Mesendoderm (in vitro differentiated cells): ENCODE data around the gene NAA15.

Experiments used
- DNase-seq: peaks from one replicate; pipeline ENCODE4 v3.0.0; 2013
- H2AK5ac ChIP-seq: 2 replicates; pipeline ENCODE4 v1.6.1; 2013; ENCODE audit warnings: low read length, inconsistent platforms
- H2BK120ac ChIP-seq: 2 replicates; pipeline ENCODE4 v1.6.1; 2013; ENCODE audit warnings: low read depth, mild to moderate bottlenecking, low read length, moderate library complexity, mixed read lengths
- H2BK15ac ChIP-seq: replicated peaks from 2 replicates; pipeline ENCODE4 v1.6.1; 2013; ENCODE audit warnings: low read depth, mild to moderate bottlenecking, moderate library complexity
- H2BK5ac ChIP-seq: 2 replicates; pipeline ENCODE4 v1.6.1; 2013; ENCODE audit warnings: low read length, inconsistent platforms
- H3K18ac ChIP-seq: 2 replicates; pipeline ENCODE4 v1.6.1; 2013; ENCODE audit warnings: mild to moderate bottlenecking, low read length, mixed read lengths
- H3K23ac ChIP-seq: one replicate; pipeline ENCODE4 v1.6.1; 2013; ENCODE audit warnings: low read length
- H3K27ac ChIP-seq: 2 replicates; pipeline ENCODE4 v1.5.1; 2013; ENCODE audit warnings: low read depth, mild to moderate bottlenecking, inconsistent platforms, low read length, moderate library complexity
- H3K27me3 ChIP-seq: 2 replicates; pipeline ENCODE4 v1.6.1; 2013; ENCODE audit warnings: low read length, control low read depth, mild to moderate bottlenecking, inconsistent platforms; ENCODE audit not compliant: insufficient read depth, poor library complexity
- H3K36me3 ChIP-seq: 2 replicates; pipeline ENCODE4 v1.6.1; 2013; ENCODE audit warnings: low read length, inconsistent platforms; ENCODE audit not compliant: control insufficient read depth, insufficient read depth
- H3K4ac ChIP-seq: one replicate; pipeline ENCODE4 v1.6.1; 2013; ENCODE audit warnings: low read depth, mild to moderate bottlenecking, low read length, moderate library complexity
- H3K4me1 ChIP-seq: 2 replicates; pipeline ENCODE4 v1.6.1; 2013; ENCODE audit warnings: low read depth, low read length, inconsistent platforms; ENCODE audit not compliant: control insufficient read depth
- H3K4me2 ChIP-seq: 2 replicates; pipeline ENCODE4 v1.6.1; 2013; ENCODE audit warnings: low read length
- H3K4me3 ChIP-seq: 2 replicates; pipeline ENCODE4 v1.5.1; 2013; ENCODE audit warnings: mild to moderate bottlenecking, low read length
- H3K56ac ChIP-seq: one replicate; pipeline ENCODE4 v1.6.1; 2013; ENCODE audit warnings: low read length
- H3K79me1 ChIP-seq: 2 replicates; pipeline ENCODE4 v1.6.1; 2013; ENCODE audit warnings: low read length, inconsistent platforms
- H3K79me2 ChIP-seq: 2 replicates; pipeline ENCODE4 v1.6.1; 2013; ENCODE audit warnings: mild to moderate bottlenecking, low read length; ENCODE audit not compliant: control insufficient read depth, insufficient read depth
- H3K9ac ChIP-seq: 2 replicates; pipeline ENCODE4 v1.6.1; 2013; ENCODE audit warnings: low read length, inconsistent platforms
- H4K5ac ChIP-seq: one replicate; pipeline ENCODE4 v1.6.1; 2013; ENCODE audit warnings: low read length
- H4K8ac ChIP-seq: one replicate; pipeline ENCODE4 v1.6.1; 2013; ENCODE audit warnings: low read depth, mild to moderate bottlenecking, control low read depth, low read length, moderate library complexity
- WGBS: extraction: QIAGEN DNeasy Blood & Tissue Kit; methylation state at CpG from one replicate; pipeline ENCODE4 v1.1.7; 2013; ENCODE audit warnings: low lambda C conversion rate, missing lambda C conversion rate; ENCODE audit not compliant: insufficient coverage; ENCODE audit errors: extremely low coverage; 5-methylcytosine and 5-hydroxymethylcytosine counted together

NAA15 gene

DNA sequence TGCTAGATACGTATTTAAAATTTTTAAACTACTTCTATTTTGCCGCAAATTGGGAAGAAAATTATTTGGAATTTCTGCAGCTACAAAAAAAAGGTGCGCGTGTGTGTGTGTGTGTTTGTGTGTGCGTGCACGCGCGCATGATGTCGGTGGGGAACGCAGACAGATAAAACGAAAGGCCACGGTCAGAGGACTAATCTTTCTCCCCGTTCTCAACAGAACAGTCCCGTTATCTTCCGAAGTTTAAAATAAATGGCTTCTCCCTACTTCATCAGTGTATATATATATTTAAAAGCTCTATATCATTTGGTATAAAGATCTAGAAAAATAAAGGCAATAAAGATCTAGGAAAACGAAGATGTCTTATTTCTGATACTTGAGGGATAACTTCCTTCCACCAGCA is 22.8 kb upstream of the NAA15 start:
- Histone ChIP-seq H3K4me2 (no peak overlapping the region), H4K8ac (no peak overlapping the region), H2BK15ac (no peak overlapping the region), H3K18ac (no peak overlapping the region), H3K23ac (no peak overlapping the region), H2AK5ac (no peak overlapping the region), H3K27ac (no peak overlapping the region), H3K79me1 (no peaks in the 10 kb centered on the region), H2BK120ac (no peak overlapping the region), H3K27me3 (peaks cover 11% of the 10 kb centered on the region), H3K79me2 (no peaks in the 10 kb centered on the region), H3K56ac (no peak overlapping the region), H3K9ac (no peak overlapping the region), H3K36me3 (no peaks in the 10 kb centered on the region), H2BK5ac (no peak overlapping the region), H4K5ac (no peak overlapping the region), H3K4me3 (no peak overlapping the region), H3K4ac (no peak overlapping the region), H3K4me1 (no peaks in the 10 kb centered on the region)
- WGBS, result no CpG with 5 or more reads among the region's 16 CpGs
- no peak for DNase-seq

DNA sequence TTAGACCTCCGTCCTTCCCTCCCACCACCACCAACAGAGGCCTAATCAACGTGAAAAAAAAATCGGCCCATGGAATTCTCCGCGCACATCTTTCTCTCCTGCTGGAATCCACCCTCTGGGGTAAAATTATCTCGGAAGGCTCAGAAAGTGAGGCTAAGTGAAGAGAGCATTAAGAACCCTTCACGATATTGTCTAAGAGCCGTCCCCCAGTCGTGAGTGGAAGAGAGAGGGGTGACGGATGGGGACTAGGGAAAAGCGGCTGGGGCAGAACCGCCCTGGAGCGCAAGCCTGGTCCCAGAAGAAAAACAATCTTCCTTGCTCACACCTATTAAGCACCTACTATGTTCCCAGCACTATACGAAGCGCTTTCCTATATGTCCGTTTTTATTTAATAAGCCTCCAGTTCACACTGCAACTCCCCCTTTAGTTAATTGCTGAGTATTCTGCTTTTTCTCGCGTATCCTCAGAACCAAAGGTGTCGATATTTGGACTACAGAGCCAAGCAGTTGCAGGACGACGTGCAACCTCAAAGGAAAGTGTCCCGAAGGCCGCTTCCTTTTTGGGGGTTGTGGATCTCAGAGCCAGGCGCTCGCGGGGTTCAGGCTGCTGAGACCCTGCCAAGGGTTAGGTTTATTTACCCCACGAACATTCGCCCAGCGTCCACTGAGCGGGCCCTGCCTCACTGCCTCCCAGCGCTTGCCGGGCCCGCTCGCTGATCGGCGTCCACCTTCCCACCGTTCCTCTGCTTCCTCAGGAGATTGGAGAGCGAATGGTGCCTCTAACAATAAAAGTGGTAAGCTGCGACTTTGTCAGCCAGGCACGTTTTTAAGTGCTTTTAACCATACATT is 22.2 kb upstream of the NAA15 start:
- peak; percentile 42 for DNase-seq
- peak overlapping the region; percentile 49 for H3K9ac ChIP-seq
- H3K56ac ChIP-seq, result peak overlapping the region; percentile 40
- H2BK120ac ChIP-seq, result no peak overlapping the region
- H3K4me2 ChIP-seq, result peak overlapping the region; percentile 95
- no peak overlapping the region for H3K18ac ChIP-seq
- no peak overlapping the region for H4K5ac ChIP-seq
- no CpG with 5 or more reads among the region's 40 CpGs for WGBS
- no peak overlapping the region for H2BK15ac ChIP-seq
- no peaks in the 10 kb centered on the region for H3K79me1 ChIP-seq
- H3K4me3 ChIP-seq, result peak overlapping the region; percentile 35
- no peaks in the 10 kb centered on the region for H3K79me2 ChIP-seq
- H3K4me1 ChIP-seq, result no peaks in the 10 kb centered on the region
- H3K23ac ChIP-seq, result no peak overlapping the region
- H3K27me3 ChIP-seq, result peaks cover 11% of the 10 kb centered on the region
- no peak overlapping the region for H3K27ac ChIP-seq
- H4K8ac ChIP-seq, result no peak overlapping the region
- no peak overlapping the region for H3K4ac ChIP-seq
- no peak overlapping the region for H2AK5ac ChIP-seq
- no peaks in the 10 kb centered on the region for H3K36me3 ChIP-seq
- no peak overlapping the region for H2BK5ac ChIP-seq

DNA sequence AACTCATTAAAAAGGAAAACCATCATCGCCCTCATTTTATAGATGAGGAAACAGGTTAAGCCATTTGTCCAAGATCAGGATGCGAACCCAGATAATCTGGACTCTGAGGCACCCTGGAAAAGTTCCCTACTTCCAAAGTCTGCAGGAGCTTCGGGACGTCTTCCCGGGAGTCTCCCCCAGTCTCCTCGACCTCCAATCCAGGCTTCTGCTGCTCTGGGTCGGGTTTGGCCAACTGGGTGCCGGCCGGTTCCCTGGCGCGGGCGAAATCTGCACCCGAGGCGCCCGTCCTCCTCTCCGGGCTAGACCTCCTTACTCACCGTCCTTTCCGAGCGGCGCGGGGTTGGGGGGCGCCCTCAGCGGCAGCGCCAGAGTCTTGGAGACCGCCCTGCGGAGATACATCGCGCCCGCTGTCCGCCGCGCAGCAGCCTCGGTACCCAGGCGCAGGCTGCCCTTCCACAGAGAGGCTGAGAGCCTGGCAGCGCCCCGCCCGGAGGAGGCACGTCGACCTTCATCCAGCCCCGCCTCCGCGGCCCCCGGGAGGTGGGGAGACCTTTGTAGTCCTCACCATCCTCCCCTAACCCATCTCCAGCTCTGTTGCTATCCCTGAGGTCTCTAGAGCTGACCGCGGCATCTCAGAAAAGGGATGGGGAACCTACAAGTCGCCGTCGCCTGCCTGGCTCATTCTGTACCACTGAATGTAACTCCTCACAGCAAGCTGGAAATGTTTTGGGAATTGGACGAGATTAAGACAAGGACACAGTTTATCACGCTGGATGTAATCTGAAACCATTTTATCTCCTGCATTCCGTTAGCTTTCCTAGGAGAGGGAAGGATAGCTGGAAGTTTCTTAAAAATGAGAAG is 21.3 kb upstream of the NAA15 start, which contains the start of gene MGARP:
TSS of gene MGARP (minus strand) at position 466 of the 861 bp plus-strand sequence. CDS start at position 399, 67 bp downstream.
- H2BK15ac ChIP-seq, result no peak within 1 kb of the TSS
- peaks cover 11% of the 10 kb centered on the region for H3K27me3 ChIP-seq
- no peaks in the 10 kb centered on the region for H3K4me1 ChIP-seq
- no CpG with 5 or more reads among the region's 51 CpGs for WGBS
- H3K23ac ChIP-seq, result no peak within 1 kb of the TSS
- peak within 1 kb of the TSS; percentile 60 for H3K56ac ChIP-seq
- no peak within 1 kb of the TSS for H4K5ac ChIP-seq
- H3K4me3 ChIP-seq, result peak within 1 kb of the TSS; percentile 35
- H3K27ac ChIP-seq, result no peak within 1 kb of the TSS
- no peak within 1 kb of the TSS for H4K8ac ChIP-seq
- H3K4me2 ChIP-seq, result peak within 1 kb of the TSS; percentile 95
- peak within 1 kb of the TSS; percentile 49 for H3K9ac ChIP-seq
- no peak within 1 kb of the TSS for H2BK120ac ChIP-seq
- DNase-seq, result peak; percentile 73
- H3K79me2 ChIP-seq, result no peaks in the 10 kb centered on the region
- no peak within 1 kb of the TSS for H3K18ac ChIP-seq
- H2BK5ac ChIP-seq, result no peak within 1 kb of the TSS
- H3K36me3 ChIP-seq, result no peaks in the 10 kb centered on the region
- H3K4ac ChIP-seq, result no peak within 1 kb of the TSS
- H3K79me1 ChIP-seq, result no peaks in the 10 kb centered on the region
- no peak within 1 kb of the TSS for H2AK5ac ChIP-seq

DNA sequence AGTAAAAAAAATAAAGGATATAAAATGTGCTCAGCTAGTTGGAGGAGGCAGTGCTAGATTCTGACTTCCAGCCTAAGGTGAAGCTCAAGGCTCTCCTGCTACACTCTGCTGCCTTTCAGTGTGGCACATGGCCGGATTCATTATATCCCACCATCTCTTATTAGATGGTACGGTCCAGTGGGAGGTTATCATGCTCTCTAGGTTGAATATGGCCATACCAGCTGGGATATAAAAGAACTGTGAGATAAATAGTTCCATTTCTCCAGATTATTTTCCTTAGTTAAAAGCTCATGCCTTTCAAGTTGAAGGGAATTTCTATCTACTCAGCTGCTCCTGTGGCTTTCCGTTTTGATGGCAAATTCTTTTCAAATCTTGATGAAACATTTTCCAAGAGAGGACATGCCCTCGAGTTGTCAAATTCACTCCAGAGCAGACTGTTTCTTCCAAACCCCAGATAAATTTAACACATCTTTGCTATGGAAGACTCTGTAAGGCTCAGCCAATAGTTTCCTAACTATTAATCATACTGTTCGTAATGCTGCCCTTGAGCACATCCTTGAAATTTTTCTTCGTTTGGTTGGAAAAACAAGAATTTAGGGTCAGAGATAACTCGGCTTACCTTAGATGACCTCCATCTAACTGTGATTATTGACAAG is 19.1 kb upstream of the NAA15 start:
- Histone ChIP-seq H3K27ac (no peak overlapping the region), H4K5ac (no peak overlapping the region), H4K8ac (no peak overlapping the region), H2BK120ac (no peak overlapping the region), H2AK5ac (no peak overlapping the region), H3K36me3 (no peaks in the 10 kb centered on the region), H3K4ac (no peak overlapping the region), H3K56ac (no peak overlapping the region), H3K4me2 (no peak overlapping the region), H3K4me3 (no peak overlapping the region), H2BK5ac (no peak overlapping the region), H3K79me1 (no peaks in the 10 kb centered on the region), H3K79me2 (no peaks in the 10 kb centered on the region), H3K9ac (no peak overlapping the region), H3K27me3 (peaks cover 11% of the 10 kb centered on the region), H3K18ac (no peak overlapping the region), H3K4me1 (no peaks in the 10 kb centered on the region), H3K23ac (no peak overlapping the region), H2BK15ac (no peak overlapping the region)
- no peak for DNase-seq
- WGBS, result no CpG with 5 or more reads among the region's 7 CpGs

DNA sequence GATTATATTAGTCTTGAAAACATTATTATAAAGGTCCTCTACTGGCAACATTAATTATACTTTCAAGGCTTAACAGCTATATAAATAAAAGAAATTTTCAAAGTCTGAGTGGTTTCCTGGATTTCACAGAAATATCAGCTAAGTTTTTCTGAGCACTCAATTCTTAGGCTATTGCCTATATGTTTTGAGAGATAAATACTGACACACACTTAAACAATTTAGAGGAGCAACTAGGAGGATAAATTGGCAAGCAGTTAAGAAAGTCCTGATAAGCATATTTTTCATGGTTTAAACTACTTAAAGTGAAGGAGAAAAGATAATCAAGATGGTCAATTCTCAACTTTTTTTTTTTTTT is 18.6 kb upstream of the NAA15 start:
- H4K8ac ChIP-seq, result no peak overlapping the region

More for the DNA sequence above, 18.6 kb upstream of the NAA15 start:
- Histone ChIP-seq H3K27ac (no peak overlapping the region), H3K4ac (no peak overlapping the region), H3K18ac (no peak overlapping the region), H2AK5ac (no peak overlapping the region), H3K36me3 (no peaks in the 10 kb centered on the region), H2BK15ac (no peak overlapping the region), H3K79me1 (no peaks in the 10 kb centered on the region), H3K79me2 (no peaks in the 10 kb centered on the region), H3K4me3 (no peak overlapping the region), H3K4me1 (no peaks in the 10 kb centered on the region), H3K56ac (no peak overlapping the region), H3K23ac (no peak overlapping the region), H2BK120ac (no peak overlapping the region), H4K5ac (no peak overlapping the region), H3K27me3 (peaks cover 11% of the 10 kb centered on the region), H3K4me2 (no peak overlapping the region), H3K9ac (no peak overlapping the region), H2BK5ac (no peak overlapping the region)
- no peak for DNase-seq
